Activated CD4-positive, CD25-positive, alpha-beta regulatory T cell (primary cell): ENCODE data around the gene TSPAN3.

Experiments
- DNase-seq, 4 experiments: peaks; one replicate each; lab custom pipeline; 2025; lab: John Stamatoyannopoulos, UW

The TSPAN3 gene

GRCh38 chr15:77083381-77084160 is 12.7 kb upstream of the TSPAN3 start:
- peak in 2 of 4 experiments; percentile 9 to 16 for DNase-seq

GRCh38 chr15:77081971-77082370 is 11.1 kb upstream of the TSPAN3 start:
- DNase-seq = no peak

GRCh38 chr15:77076323-77076915 is 5.5 kb upstream of the TSPAN3 start:
- no peak for DNase-seq

- no peak for DNase-seq
These were observed 4.6 kb upstream of the TSPAN3 start for GRCh38 chr15:77075528-77075927.

GRCh38 chr15:77074350-77074749 is 3.4 kb upstream of the TSPAN3 start:
- no peak for DNase-seq

- DNase-seq = no peak
These were observed 655 bp upstream of the TSPAN3 start for GRCh38 chr15:77071305-77072223.

GRCh38 chr15:77070180-77070494 is 772 bp downstream of the TSPAN3 start:
- DNase-seq = no peak

- no peak for DNase-seq
These were observed 1.3 kb downstream of the TSPAN3 start for GRCh38 chr15:77069521-77070121.

- no peak for DNase-seq
These were observed 2.3 kb downstream of the TSPAN3 start for GRCh38 chr15:77068633-77069032.

- no peak for DNase-seq
These were observed 3.1 kb downstream of the TSPAN3 start for GRCh38 chr15:77067691-77068367.

- no peak for DNase-seq
These were observed 3.8 kb downstream of the TSPAN3 start for GRCh38 chr15:77066971-77067690.

- no peak for DNase-seq
These were observed 6.2 kb downstream of the TSPAN3 start for GRCh38 chr15:77064539-77065308.

GRCh38 chr15:77064063-77064462 is 6.8 kb downstream of the TSPAN3 start:
- DNase-seq = no peak

- no peak for DNase-seq
These were observed 7.7 kb downstream of the TSPAN3 start for GRCh38 chr15:77063249-77063648.

- no peak for DNase-seq
These were observed 10.4 kb downstream of the TSPAN3 start for GRCh38 chr15:77060546-77060945.

- no peak for DNase-seq
These were observed 11.0 kb downstream of the TSPAN3 start for GRCh38 chr15:77059786-77060361.

- no peak for DNase-seq
These were observed 12.4 kb downstream of the TSPAN3 start for GRCh38 chr15:77058468-77058867.

GRCh38 chr15:77057685-77058084 is 13.2 kb downstream of the TSPAN3 start:
- DNase-seq = no peak

- no peak for DNase-seq
These were observed 13.8 kb downstream of the TSPAN3 start for GRCh38 chr15:77057072-77057471.

GRCh38 chr15:77053709-77054108 is 17.2 kb downstream of the TSPAN3 start:
- DNase-seq = no peak
